ENCODE results near the gene MEIOSIN. TPM values are rescaled to one million over a fixed set of nuclear protein-coding genes. Genes with fewer than 3 reads are reported as not detected.

The MEIOSIN gene
- total and polyA plus RNA-seq, 8 donors: not detected

DNA sequence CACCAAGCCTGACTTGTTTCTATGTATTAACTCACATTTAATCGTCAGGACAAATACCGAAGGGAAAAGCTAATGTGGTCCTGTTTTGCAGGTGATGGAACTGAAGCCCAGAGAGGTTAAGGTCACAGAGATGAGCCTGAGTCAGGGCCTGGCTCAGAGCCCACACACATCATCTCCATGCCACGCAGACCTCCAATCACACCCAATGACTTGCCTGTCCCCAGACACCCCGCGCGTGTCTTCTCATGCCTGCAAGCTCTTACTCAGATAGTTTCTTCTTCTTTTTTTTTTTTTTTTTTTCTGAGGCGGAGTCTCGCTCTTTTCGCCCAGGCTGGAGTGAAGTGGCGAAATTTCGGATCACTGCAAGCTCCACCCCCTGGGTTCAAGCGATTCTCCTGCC, 19.4 kb downstream of the MEIOSIN start:
- Histone ChIP-seq H3K27me3 (peaks cover 0 to 6% of the 10 kb centered on the region in 2 donors), H3K36me3 (no peaks in the 10 kb centered on the region), H3K9me3 (no peaks in the 10 kb centered on the region), H3K4me3 (no peak overlapping the region), H3K27ac (no peak overlapping the region), H3K4me1 (no peaks in the 10 kb centered on the region)
- TF ChIP-seq, protein P1, sequence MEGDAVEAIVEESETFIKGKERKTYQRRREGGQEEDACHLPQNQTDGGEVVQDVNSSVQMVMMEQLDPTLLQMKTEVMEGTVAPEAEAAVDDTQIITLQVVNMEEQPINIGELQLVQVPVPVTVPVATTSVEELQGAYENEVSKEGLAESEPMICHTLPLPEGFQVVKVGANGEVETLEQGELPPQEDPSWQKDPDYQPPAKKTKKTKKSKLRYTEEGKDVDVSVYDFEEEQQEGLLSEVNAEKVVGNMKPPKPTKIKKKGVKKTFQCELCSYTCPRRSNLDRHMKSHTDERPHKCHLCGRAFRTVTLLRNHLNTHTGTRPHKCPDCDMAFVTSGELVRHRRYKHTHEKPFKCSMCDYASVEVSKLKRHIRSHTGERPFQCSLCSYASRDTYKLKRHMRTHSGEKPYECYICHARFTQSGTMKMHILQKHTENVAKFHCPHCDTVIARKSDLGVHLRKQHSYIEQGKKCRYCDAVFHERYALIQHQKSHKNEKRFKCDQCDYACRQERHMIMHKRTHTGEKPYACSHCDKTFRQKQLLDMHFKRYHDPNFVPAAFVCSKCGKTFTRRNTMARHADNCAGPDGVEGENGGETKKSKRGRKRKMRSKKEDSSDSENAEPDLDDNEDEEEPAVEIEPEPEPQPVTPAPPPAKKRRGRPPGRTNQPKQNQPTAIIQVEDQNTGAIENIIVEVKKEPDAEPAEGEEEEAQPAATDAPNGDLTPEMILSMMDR (IDR thresholded peaks at IDR 0.05): no peak
- intact Hi-C loops (cut with DNase I): no loop called here
- DNase-seq (no peak), ATAC-seq (no peak)

DNA sequence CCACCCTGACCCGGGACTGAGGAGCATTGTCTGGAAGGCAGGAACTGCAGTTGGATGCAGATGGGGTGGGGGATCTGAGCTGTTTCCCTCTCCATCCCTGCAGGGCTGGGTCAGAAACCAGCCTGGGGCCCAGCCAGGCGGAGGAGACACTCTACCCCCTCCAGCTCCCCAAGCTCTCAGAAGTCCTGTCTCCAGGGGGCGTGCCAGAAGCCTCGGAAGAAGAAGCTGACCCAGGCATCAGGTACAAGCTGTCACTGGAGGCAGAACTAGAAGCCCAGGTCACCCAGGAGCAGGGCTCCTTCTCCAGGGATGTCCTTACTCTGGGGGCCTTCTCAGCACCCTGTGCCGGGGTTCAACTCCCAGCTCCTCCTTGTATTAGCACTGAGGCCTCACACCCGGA, 20.3 kb downstream of the MEIOSIN start:
- DNase-seq: no peak
- intact Hi-C loops (cut with DNase I): no loop called here
- peaks cover 0 to 6% of the 10 kb centered on the region in 2 donors for H3K27me3 ChIP-seq
- TF ChIP-seq, protein P1 (IDR thresholded peaks at IDR 0.05): no peak
- H3K27ac ChIP-seq: no peak overlapping the region
- no peaks in the 10 kb centered on the region for H3K4me1 ChIP-seq
- H3K4me3 ChIP-seq: no peak overlapping the region
- no peaks in the 10 kb centered on the region for H3K9me3 ChIP-seq
- H3K36me3 ChIP-seq: no peaks in the 10 kb centered on the region
- no peak for ATAC-seq

DNA sequence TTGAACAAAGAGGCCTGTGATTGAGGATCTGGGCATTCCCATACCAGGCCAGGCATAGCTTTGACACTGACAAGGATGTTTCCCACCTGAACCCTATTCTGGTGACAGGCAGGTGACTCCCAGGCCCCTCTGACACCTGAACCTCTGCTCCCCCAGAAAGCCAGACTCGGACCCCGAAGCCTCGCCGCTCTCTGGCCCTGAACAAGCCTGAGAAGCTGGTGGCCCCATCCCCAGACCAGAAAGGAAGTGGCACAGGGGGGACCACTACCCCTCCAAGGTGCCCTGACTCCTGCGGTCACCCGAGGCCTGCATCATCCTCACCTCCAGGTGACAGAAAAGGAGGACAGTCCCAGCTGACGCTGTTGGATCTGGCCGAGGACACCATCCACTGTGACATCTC, 21.1 kb downstream of the MEIOSIN start:
- Histone ChIP-seq H3K4me3 (no peak overlapping the region), H3K9me3 (no peaks in the 10 kb centered on the region), H3K36me3 (no peaks in the 10 kb centered on the region), H3K27me3 (peaks cover 0 to 13% of the 10 kb centered on the region in 2 donors), H3K27ac (no peak overlapping the region), H3K4me1 (no peaks in the 10 kb centered on the region)
- intact Hi-C loops (cut with DNase I): no loop called here
- TF ChIP-seq, protein P1 (IDR thresholded peaks at IDR 0.05): no peak
- no peak for DNase-seq
- ATAC-seq: no peak

DNA sequence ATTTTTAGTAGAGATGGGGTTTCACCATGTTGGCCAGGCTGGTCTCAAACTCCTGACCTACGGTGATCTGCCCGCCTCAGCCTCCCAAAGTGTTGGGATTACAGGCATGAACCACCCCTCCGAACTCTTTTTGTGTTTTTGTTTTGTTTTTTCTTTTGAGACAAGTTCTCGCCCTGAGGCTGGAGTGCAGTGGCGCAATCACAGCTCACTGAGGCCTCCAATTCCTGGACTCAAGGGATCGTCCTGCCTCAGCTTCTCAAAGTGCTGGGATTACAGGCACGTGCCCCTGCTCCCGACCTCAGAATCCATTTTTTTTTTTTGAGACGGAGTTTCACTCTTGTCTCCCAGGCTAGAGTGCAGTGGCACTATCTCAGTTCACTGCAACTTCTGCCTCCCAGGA, 24.5 kb downstream of the MEIOSIN start:
- H3K27me3 ChIP-seq: peaks cover 0 to 37% of the 10 kb centered on the region in 2 donors
- intact Hi-C loops (cut with DNase I): no loop called here
- H3K9me3 ChIP-seq: no peaks in the 10 kb centered on the region
- no peak for ATAC-seq
- H3K27ac ChIP-seq: no peak overlapping the region
- TF ChIP-seq, protein P1 (IDR thresholded peaks at IDR 0.05): no peak
- DNase-seq: no peak
- no peaks in the 10 kb centered on the region for H3K4me1 ChIP-seq
- no peaks in the 10 kb centered on the region for H3K36me3 ChIP-seq
- H3K4me3 ChIP-seq: no peak overlapping the region

DNA sequence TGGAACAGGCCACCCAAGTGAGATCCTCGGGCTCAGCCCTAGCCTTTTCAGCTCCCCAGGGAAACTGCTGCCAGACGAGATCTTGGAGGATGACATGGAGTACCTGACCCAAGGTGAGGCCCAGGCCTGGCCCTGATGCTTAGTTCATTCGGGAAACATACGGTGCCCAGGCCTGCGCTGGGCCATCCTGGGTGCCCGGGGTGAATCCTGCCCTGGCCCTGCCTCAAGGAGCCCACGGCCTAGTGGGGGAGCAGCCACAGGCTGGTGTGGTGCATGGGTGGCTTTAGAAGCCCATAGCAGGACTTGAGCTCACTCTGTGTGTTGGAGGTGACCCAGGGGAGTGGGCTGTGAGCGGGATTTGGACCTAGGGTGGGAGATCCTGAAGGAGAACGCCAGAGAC, 25.7 kb downstream of the MEIOSIN start:
- intact Hi-C loops (cut with DNase I): no loop called here
- TF ChIP-seq, protein P1 (IDR thresholded peaks at IDR 0.05): no peak
- Histone ChIP-seq H3K4me1 (no peaks in the 10 kb centered on the region), H3K9me3 (no peaks in the 10 kb centered on the region), H3K36me3 (no peaks in the 10 kb centered on the region), H3K27me3 (peaks cover 0 to 49% of the 10 kb centered on the region in 2 donors), H3K27ac (no peak overlapping the region), H3K4me3 (no peak overlapping the region)
- ATAC-seq: no peak
- no peak for DNase-seq

Measured in left lung (tissue), 10 donors.